T-helper 2 cell treated with Interferon-gamma antibody and Interleukin-4, amounts not matched to agents 100 ng/mL and 5 ng/mL, for 36 hours (primary cell): ENCODE data around the gene CIITA. TPM values are rescaled to one million over a fixed set of nuclear protein-coding genes. Genes with fewer than 3 reads are reported as not detected.
"Not testable (repeated sequence)": the region's sequence is repeated elsewhere in the genome, so short reads cannot be mapped to it uniquely, and the experiment has no call there.

ENCODE experiments used
- intact Hi-C: fragments of 100-400 bp; cut with micrococcal nuclease; formaldehyde crosslinking; loops from one replicate; pipeline ENCODE4 v1.15.1; 2023
- total RNA-seq: library from RNA; stranded (reverse); gene quantifications from 2 replicates; pipeline ENCODE4 v1.2.3, GENCODE V29; 2022

The CIITA gene
- total RNA-seq, 1 donor from 2014 or later, result 34.4 TPM

GRCh38 chr16:10916534-10916933, 39.5 kb downstream of the CIITA start:
- intact Hi-C loops, result no loop called here

GRCh38 chr16:10918294-10919002, 41.4 kb downstream of the CIITA start:
- intact Hi-C loops, result loop anchor here (1.0 to 2.0 kb wide), 4 partner anchors 42 to 404 kb away; partner anchors contain the start of gene CIITA

- intact Hi-C loops, result loop anchor here (2.0 kb wide), 2 partner anchors 42 to 174 kb away; partner anchors contain the start of gene CIITA
Measured at GRCh38 chr16:10919003-10919351, 42.0 kb downstream of the CIITA start.

- intact Hi-C loops, result no loop called here
Measured at GRCh38 chr16:10920726-10921427, 43.9 kb downstream of the CIITA start.

- intact Hi-C loops, result no loop called here
Measured at GRCh38 chr16:10921536-10922327, 44.7 kb downstream of the CIITA start.

GRCh38 chr16:10922328-10923145, 45.5 kb downstream of the CIITA start:
- intact Hi-C loops, result no loop called here

- intact Hi-C loops, result no loop called here
Measured at GRCh38 chr16:10923146-10923649, 46.2 kb downstream of the CIITA start.

- intact Hi-C loops, result no loop called here
Measured at GRCh38 chr16:10923650-10924214, 46.7 kb downstream of the CIITA start.

- intact Hi-C loops, result not testable (repeated sequence)
Measured at GRCh38 chr16:10925285-10925684, 48.3 kb downstream of the CIITA start.

- intact Hi-C loops, result no loop called here
Measured at GRCh38 chr16:10926094-10926493, 49.1 kb downstream of the CIITA start.

GRCh38 chr16:10926867-10927266, 49.9 kb downstream of the CIITA start:
- intact Hi-C loops, result no loop called here

- intact Hi-C loops, result no loop called here
Measured at GRCh38 chr16:10927497-10928112, 50.6 kb downstream of the CIITA start.

GRCh38 chr16:10929097-10929496, 52.1 kb downstream of the CIITA start:
- intact Hi-C loops, result not testable (repeated sequence)

GRCh38 chr16:10929853-10930754, 53.1 kb downstream of the CIITA start:
- intact Hi-C loops, result no loop called here

GRCh38 chr16:10930755-10931093, 53.7 kb downstream of the CIITA start:
- intact Hi-C loops, result no loop called here

- intact Hi-C loops, result no loop called here
Measured at GRCh38 chr16:10931134-10931533, 54.1 kb downstream of the CIITA start.

- intact Hi-C loops, result no loop called here
Measured at GRCh38 chr16:10931977-10932632, 55.1 kb downstream of the CIITA start.

- intact Hi-C loops, result no loop called here
Measured at GRCh38 chr16:10932959-10933710, 56.1 kb downstream of the CIITA start.
